HG03442 (cell line): ENCODE measurements around the gene CST6.
A peak's percentile ranks its signal among the peaks of the same experiment; 100 is the strongest.
"Not testable (repeated sequence)": the region's sequence is repeated elsewhere in the genome, so short reads cannot be mapped to it uniquely, and the experiment has no call there.

Experiments used
- ATAC-seq: cut with Tn5 transposase; IDR thresholded peaks from one replicate; pipeline ENCODE4 v1.9.1; 2021; ENCODE audit warnings: mild to moderate bottlenecking, moderate library complexity; ENCODE audit not compliant: unreplicated experiment

CST6 gene

GRCh38 chr11:65983589-65983987 is 28.2 kb upstream of the CST6 start:
- no peak for ATAC-seq

- no peak for ATAC-seq
Measured at GRCh38 chr11:65987336-65987735, 24.5 kb upstream of the CST6 start.

- peak; percentile 86 for ATAC-seq
Measured at GRCh38 chr11:65988791-65989592, 22.8 kb upstream of the CST6 start.

- ATAC-seq, result no peak
Measured at GRCh38 chr11:65992056-65992455, 19.8 kb upstream of the CST6 start.

- no peak for ATAC-seq
Measured at GRCh38 chr11:65997286-65997685, 14.5 kb upstream of the CST6 start.

- ATAC-seq, result peak; percentile 72
Measured at GRCh38 chr11:66001942-66002647, 9.7 kb upstream of the CST6 start, which contains the start of the genes BANF1 and EIF1AD. Gene BANF1, plus strand, starts transcription at chr11:66002503. Its CDS starts 748 bp downstream, at chr11:66003251. Gene EIF1AD, minus strand, starts transcription at chr11:66002157. Its CDS starts 1,768 bp downstream, at chr11:66000389.

GRCh38 chr11:66002648-66003225 is 9.1 kb upstream of the CST6 start:
- ATAC-seq, result peak; percentile 39

- ATAC-seq, result no peak
Measured at GRCh38 chr11:66003291-66003690, 8.5 kb upstream of the CST6 start.

- ATAC-seq, result no peak
Measured at GRCh38 chr11:66004186-66004585, 7.6 kb upstream of the CST6 start.

- no peak for ATAC-seq
Measured at GRCh38 chr11:66006134-66006890, 5.5 kb upstream of the CST6 start.

- ATAC-seq, result no peak
Measured at GRCh38 chr11:66006891-66007176, 5.0 kb upstream of the CST6 start.

GRCh38 chr11:66007201-66007634 is 4.6 kb upstream of the CST6 start:
- no peak for ATAC-seq

GRCh38 chr11:66008095-66008467 is 3.7 kb upstream of the CST6 start:
- no peak for ATAC-seq

- ATAC-seq, result no peak
Measured at GRCh38 chr11:66008468-66009101, 3.2 kb upstream of the CST6 start.

GRCh38 chr11:66010036-66010435 is 1.8 kb upstream of the CST6 start:
- not testable (repeated sequence) for ATAC-seq

- ATAC-seq, result no peak
Measured at GRCh38 chr11:66011239-66011784, 496 bp upstream of the CST6 start.

- ATAC-seq, result no peak
Measured at GRCh38 chr11:66012371-66012945, 650 bp downstream of the CST6 start.

GRCh38 chr11:66012946-66013761 is 1.3 kb downstream of the CST6 start:
- ATAC-seq, result no peak

GRCh38 chr11:66013762-66014100 is 1.9 kb downstream of the CST6 start:
- no peak for ATAC-seq
